Daoy (cell line): ENCODE data around the gene SBNO2. TPM values are rescaled to one million over a fixed set of nuclear protein-coding genes. Genes with fewer than 3 reads are reported as not detected.

ENCODE experiments used
- DNase-seq: peaks from one replicate; pipeline ENCODE4 v3.0.0-alpha.2; 2015; ENCODE audit warnings: low read depth
- total RNA-seq: library from RNA; depleted of rRNA; stranded (reverse); fragments of >200 nt; shearing (Covaris generic); gene quantifications from 2 replicates; pipeline ENCODE4 v1.2.3, GENCODE V29; 2014; rRNA removed

The SBNO2 gene
- total RNA-seq: 28.1 and 37.7 TPM in 2 replicates

GRCh38 chr19:1173845-1174809 is at the start of gene SBNO2:
TSS of gene SBNO2 (minus strand) at chr19:1174268. CDS start at chr19:1154276, 19,992 bp downstream.
- DNase-seq: peak; percentile 92

DNA sequence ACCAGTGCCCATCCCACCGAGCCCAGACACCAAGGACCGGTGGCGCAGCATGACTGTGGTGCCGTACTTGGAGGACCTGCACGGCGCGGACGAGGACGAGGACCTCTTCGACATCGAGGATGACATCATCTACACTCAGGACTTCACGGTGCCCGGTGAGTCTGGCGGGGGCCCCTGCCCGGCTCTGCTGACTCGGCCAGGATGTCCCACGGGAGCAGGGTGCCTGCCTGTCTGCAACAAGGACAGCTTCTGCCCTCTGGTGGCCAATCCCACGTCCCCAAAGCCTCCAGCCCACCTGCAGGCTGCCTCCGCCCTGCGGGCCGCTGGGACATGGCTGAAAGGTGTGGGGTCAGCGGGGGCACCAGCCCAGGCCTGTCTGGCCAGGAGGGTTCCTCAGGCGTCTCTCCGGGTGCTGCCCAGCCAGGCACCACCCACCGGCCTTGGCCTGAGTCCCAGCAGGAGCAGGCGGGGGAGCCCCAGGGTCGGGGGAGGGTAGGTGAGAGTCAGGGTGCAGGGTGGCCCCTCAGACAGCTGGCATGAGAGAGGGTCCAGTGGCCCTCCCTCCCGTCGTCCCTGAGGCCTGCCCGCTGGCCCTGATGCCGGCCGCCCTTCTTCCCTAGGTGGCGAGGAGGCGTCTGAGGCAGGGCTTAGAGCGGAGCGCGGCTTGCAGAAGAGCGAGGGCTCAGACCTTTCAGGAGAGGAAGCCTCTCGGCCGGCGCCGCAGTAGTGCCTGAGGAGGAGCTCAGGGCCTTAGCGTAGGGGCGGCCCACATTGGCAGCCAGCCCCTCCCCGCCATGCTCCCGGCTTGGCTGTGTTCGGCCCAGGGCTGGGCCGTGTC is 49.2 kb upstream of the SBNO2 start:
- DNase-seq: peak; percentile 68

DNA sequence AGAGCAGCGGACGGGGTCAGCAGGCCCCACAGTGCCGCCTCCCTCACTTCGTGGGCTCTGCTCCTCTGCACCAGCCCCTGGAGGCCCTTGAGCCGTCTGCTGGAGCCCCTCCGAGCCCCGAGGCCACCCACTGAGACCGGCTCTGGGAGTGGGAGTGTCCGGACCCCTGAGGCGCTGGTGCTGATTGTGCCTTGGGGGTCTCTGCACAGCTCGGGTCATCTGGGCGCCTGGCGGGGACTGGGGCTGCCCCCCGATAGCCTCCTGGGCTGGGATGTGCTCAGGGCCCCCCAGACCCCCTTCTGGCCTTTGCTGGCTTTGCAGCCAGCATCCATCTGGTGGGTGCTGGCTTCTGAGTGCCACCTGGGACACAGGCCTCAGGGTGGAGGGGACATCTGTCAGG is 48.3 kb upstream of the SBNO2 start:
- DNase-seq: no peak

DNA sequence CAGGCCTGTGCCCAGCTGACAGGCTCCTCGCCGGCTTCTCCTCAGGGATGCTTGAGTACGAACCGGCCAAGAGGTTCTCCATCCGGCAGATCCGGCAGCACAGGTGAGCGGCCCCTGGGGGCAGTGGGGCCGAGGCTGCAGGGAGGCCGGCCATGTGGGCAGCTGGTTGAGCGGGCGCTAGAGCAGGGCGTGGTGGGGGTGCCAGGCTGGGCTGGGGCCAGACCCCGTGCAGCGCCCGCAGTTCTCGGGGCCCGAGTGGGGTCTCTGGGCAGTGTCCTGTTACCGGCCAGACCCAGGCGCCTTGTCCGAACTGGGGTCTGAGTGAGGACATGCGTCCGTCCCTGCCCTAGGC is 47.8 kb upstream of the SBNO2 start:
- no peak for DNase-seq

GRCh38 chr19:1220976-1221903 is 47.2 kb upstream of the SBNO2 start:
- DNase-seq: no peak

DNA sequence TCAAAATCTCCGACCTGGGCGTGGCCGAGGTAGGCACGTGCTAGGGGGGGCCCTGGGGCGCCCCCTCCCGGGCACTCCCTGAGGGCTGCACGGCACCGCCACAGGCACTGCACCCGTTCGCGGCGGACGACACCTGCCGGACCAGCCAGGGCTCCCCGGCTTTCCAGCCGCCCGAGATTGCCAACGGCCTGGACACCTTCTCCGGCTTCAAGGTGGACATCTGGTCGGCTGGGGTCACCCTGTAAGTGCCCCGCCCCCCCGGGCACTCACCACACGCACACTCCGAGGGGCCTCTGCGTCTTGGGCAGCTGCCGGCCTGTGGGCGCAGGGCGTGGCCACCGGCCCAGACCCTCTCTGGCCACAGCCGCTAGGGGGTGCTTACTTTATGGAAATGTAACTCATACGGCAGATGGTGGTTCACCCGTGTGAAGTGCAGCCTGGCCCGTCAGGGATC is 46.4 kb upstream of the SBNO2 start:
- no peak for DNase-seq

- DNase-seq: no peak
These were observed 45.9 kb upstream of the SBNO2 start for GRCh38 chr19:1219786-1220476.

GRCh38 chr19:1218751-1219567 is 44.9 kb upstream of the SBNO2 start:
- no peak for DNase-seq

DNA sequence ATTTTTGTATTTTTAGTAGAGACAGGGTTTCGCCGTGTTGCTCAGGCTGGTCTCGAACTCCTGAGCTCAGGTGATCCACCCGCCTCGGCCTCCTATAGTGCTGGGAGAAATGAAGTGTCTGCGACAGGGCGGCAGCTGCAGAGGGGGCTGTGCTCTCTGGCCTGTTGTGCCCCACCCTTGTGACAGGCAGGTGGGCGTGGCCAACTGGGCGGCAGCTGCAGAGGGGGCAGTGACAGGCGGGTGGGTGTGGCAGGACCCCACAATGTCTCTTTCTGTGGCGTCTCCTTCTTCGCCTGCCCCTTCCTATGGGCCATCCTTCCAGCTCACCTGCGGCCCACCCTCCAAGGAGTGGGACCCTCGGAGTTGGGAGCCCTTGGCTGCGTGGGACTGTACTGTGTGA is 43.3 kb upstream of the SBNO2 start:
- DNase-seq: no peak

DNA sequence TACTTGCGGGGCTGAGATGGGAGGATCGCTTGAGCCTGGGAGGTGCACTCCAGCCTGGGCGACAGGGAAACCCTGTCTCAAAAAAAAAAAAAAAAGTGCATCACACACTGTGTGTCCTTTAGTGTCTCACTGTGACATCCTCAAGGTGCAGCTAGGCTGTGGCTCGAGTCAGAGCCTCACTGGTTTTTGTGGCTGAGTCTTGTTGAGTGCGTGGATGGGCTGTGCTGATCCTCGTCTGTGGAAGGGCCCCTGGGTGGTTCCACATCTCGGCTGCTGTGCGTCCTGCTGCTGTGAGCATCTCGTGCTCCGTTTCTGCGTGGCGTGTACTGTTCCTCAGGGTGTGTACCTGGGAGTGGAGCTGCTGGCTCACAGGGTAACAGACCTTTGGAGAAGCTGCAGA is 42.7 kb upstream of the SBNO2 start:
- no peak for DNase-seq

- DNase-seq: peak; percentile 41
These were observed 41.0 kb upstream of the SBNO2 start for GRCh38 chr19:1214862-1215731.

DNA sequence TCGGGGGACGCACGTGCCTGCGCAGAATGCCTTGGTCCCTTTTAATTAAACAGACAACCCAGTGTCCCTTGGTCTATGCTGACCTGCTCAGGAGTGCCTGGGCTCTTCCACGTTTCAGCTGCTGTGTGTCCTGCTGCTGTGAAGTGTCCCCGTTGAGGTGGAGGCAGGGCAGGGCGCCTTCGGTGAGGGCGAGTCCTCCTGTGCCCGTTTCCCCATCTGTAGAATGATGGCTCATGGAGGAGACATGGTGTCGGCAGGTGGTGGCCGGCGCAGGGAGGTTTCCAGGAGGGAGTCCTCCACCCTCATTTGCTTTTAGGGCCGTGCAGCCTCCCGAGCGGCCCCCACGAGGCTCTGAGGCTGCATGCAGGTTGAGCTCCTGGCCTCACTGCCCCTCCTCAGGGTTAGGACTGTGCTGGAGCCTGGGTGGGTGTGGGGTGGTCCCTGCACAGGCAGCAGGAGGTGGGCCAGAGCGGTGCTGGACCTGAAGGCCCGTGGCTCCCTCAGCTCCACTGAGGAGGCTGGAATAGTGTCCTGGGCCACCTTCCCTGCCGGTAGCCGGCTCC is 40.3 kb upstream of the SBNO2 start:
- DNase-seq: peak; percentile 19

- peak; percentile 82 for DNase-seq
These were observed 39.6 kb upstream of the SBNO2 start for GRCh38 chr19:1213391-1214286.

- DNase-seq: peak; percentile 29
These were observed 37.6 kb upstream of the SBNO2 start for GRCh38 chr19:1211494-1212234.

DNA sequence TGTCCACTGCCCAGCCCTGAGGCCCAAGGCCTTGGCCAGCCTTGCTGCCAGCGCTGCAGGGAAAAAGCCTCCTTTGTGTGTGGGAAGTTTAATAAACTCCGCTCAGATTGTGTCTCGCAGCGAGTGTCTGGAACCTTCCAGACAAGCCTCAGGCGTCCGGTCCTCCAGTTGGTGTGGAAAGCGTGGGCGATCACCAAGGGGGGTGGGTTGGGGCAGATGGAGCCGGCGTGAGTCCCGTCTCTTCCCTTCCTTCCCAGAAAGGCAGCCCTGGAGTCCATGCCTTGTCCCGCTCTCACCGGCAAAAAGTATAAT is 36.1 kb upstream of the SBNO2 start:
- no peak for DNase-seq

DNA sequence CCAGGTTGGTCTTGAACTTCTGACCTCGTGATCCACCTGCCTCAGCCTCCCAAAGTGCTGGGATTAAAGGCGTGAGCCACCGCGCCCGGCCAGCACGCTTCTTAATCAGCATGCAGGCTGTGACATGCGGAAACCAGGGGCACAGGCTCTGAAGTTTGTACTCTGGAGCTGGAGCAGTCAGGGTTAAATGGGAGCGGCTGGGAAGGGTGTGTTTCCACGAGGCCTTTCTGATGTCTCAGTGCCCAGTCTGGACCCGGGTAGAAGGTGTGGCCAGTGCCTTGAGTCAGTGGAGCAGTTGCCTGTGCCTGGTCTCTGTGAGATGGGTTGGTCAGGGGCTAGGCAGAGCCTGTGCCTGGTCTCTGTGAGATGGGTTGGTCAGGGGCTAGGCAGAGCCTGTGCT is 34.8 kb upstream of the SBNO2 start:
- peak; percentile 3 for DNase-seq

- DNase-seq: no peak
These were observed 32.9 kb upstream of the SBNO2 start for GRCh38 chr19:1206864-1207450.
